GM13976 (cell line): ENCODE results near the gene SPTY2D1.
"Not testable (repeated sequence)": the region's sequence is repeated elsewhere in the genome, so short reads cannot be mapped to it uniquely, and the experiment has no call there.

Experiments
- DNase-seq: peaks from one replicate; pipeline ENCODE4 v3.0.0; 2012; ENCODE audit warnings: low spot score
- in situ Hi-C: fragments of 300-500 bp; cut with MboI; formaldehyde crosslinking; loops from one replicate; pipeline ENCODE4 v1.12.0; 2022; ENCODE audit warnings: low sequenced_read_pairs, mixed read lengths, inconsistent platforms; ENCODE audit not compliant: unreplicated experiment
- TF ChIP-seq, protein P1 (sequence below): IDR thresholded peaks from 2 replicates; pipeline ENCODE4 v1.5.1; 2012; ENCODE audit warnings: borderline replicate concordance, mild to moderate bottlenecking; ENCODE audit not compliant: insufficient read depth; ENCODE audit errors: extremely low read depth, missing control alignments, control extremely low read depth

Gene SPTY2D1, protein sequence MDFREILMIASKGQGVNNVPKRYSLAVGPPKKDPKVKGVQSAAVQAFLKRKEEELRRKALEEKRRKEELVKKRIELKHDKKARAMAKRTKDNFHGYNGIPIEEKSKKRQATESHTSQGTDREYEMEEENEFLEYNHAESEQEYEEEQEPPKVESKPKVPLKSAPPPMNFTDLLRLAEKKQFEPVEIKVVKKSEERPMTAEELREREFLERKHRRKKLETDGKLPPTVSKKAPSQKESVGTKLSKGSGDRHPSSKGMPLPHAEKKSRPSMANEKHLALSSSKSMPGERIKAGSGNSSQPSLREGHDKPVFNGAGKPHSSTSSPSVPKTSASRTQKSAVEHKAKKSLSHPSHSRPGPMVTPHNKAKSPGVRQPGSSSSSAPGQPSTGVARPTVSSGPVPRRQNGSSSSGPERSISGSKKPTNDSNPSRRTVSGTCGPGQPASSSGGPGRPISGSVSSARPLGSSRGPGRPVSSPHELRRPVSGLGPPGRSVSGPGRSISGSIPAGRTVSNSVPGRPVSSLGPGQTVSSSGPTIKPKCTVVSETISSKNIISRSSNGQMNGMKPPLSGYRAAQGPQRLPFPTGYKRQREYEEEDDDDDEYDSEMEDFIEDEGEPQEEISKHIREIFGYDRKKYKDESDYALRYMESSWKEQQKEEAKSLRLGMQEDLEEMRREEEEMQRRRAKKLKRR

DNA sequence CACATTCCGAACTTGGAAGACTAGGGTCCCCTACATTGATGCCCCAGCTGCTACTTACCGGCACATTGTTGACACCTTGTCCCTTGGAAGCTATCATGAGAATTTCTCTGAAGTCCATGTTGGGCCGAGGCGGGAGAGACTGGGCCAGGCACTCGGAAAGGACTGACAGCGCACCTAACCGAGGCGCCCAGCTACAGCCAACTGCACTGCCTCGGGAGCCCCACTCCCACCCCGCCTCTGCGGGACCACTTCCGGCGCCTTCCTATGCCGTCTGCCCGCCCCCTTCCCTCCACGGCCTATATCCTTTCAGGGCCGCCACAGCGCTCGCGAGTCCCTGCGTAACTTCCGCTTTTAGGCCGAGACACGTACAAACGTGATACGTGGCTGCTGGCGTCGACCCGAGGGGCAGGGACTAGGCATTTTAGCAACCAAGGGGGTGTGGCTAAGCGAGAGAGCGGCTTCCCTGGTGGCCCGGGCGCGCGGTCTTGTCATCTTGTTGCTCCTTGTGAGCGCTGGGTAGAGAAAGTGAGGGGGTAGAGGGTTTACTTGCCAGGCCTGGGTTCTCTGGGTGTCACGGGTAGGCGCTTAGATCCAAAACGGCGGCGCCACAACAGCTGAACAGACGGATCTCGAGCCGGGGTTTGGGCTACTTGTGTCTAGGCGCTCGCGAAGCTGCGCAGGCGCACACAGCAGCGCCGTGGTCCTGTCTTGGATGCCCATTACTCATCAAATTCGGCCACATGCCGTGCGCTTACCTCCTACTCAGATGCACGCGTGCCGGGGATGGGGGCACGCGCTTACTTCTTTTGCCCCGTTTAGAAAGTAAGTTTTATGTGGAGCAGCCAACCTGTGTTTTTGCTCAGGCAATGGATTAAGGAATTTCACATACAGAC, at the start of gene SPTY2D1:
Gene SPTY2D1 (minus strand): TSS at position 203 of the 893 bp plus-strand sequence. CDS start 85 bp downstream, at position 118.
- TF ChIP-seq, protein P1, sequence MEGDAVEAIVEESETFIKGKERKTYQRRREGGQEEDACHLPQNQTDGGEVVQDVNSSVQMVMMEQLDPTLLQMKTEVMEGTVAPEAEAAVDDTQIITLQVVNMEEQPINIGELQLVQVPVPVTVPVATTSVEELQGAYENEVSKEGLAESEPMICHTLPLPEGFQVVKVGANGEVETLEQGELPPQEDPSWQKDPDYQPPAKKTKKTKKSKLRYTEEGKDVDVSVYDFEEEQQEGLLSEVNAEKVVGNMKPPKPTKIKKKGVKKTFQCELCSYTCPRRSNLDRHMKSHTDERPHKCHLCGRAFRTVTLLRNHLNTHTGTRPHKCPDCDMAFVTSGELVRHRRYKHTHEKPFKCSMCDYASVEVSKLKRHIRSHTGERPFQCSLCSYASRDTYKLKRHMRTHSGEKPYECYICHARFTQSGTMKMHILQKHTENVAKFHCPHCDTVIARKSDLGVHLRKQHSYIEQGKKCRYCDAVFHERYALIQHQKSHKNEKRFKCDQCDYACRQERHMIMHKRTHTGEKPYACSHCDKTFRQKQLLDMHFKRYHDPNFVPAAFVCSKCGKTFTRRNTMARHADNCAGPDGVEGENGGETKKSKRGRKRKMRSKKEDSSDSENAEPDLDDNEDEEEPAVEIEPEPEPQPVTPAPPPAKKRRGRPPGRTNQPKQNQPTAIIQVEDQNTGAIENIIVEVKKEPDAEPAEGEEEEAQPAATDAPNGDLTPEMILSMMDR, result no peak
- DNase-seq, result peak; percentile 96
- in situ Hi-C loops, result no loop called here

DNA sequence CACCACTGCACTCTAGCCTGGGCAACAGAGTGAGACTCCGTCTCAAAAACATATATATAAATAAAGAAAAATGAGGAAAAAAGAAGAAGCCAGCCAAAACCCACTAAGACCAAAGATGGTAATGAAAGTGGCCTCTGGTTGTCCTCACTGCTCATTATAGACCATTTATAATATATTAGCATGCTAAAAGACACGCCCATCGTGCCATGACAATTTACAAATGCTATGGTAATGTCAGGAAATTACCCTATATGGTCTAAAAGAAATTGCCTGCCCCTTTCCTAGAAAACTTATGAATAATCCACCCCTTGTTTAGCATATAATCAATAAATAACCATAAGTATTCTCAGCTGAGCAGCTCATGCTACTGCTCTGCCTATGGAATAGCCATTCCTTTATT, 48.3 kb upstream of the SPTY2D1 start:
- TF ChIP-seq, protein P1, result no peak
- DNase-seq, result no peak
- in situ Hi-C loops, result no loop called here

DNA sequence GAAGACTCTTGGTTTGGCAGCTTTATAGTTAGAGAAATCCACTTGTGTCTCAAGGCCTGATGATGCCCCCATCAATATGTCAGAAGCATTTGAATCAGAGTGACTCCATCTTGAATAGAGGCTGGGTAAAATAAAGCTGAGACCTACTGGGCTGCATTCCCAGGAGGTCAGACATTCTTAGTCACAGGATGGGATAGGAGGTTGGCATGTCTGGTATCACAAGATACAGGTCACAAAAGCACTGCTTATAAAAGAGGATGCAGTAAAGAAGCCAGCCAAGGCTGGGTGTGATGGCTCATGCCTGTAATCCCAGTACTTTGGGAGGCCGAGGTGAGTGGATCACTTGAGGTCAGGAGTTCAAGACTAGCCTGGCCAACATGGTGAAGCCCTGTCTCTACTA, 47.8 kb upstream of the SPTY2D1 start:
- DNase-seq, in situ Hi-C loops: not testable (repeated sequence)

DNA sequence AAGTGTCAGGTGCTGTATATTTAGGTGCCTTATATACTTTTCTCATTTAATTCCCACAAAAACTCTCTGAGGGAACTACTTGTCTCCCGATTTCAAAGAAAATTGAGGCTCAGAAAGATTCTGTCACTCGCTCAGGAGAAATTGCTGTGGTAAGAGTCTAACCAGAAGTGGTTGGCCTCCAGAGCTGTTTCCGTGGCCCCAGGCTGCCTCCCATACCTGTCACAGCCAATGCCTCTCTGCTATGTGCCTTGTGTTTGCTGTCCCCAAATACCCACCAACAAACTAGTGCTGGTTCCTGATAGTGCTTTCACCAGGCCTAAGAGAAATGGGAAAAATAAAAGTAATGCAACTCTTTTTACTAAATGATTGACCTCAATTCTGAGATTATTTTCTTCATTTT, 43.4 kb upstream of the SPTY2D1 start:
- in situ Hi-C loops, result no loop called here
- DNase-seq, result no peak
- TF ChIP-seq, protein P1, result no peak

DNA sequence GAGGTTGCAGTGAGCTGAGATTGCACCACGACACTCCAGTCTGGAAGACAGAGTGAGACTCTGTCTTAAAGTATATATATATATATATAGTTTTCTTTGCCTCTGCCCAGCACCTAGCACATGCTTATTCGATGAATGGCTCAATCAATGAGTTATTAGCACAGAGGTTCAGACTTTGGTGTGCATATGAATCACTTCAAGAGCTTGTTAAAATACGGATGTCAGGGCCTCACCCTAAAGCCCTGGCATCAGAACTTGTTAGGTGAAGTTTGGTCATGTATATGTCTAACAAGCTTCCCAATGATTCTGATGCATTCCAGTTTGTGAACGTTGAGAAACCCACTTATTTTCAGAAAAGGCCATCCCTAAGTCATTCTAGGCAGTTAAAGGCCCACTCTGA, 42.7 kb upstream of the SPTY2D1 start:
- no peak for DNase-seq

DNA sequence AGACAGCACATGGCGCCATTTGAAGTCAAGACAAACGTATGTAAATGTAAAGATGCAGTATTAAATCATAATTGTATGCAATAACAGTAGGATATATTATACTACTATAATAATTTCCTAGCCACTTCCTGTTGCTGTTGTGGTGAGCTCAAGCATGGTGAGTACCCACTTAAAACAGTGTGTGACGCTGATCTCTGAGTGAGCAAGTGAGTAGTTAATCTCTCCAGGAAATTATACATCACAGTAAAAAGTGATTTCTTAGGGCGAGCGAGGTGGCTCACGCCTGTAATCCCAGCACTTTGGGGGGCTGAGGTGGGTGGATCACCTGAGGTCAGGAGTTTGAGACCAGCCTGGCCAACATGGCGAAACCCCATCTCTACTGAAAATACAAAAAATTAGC, 38.1 kb upstream of the SPTY2D1 start:
- DNase-seq, in situ Hi-C loops: not testable (repeated sequence)

More for the DNA sequence above, 42.7 kb upstream of the SPTY2D1 start:
- in situ Hi-C loops, result no loop called here
- TF ChIP-seq, protein P1, result no peak

DNA sequence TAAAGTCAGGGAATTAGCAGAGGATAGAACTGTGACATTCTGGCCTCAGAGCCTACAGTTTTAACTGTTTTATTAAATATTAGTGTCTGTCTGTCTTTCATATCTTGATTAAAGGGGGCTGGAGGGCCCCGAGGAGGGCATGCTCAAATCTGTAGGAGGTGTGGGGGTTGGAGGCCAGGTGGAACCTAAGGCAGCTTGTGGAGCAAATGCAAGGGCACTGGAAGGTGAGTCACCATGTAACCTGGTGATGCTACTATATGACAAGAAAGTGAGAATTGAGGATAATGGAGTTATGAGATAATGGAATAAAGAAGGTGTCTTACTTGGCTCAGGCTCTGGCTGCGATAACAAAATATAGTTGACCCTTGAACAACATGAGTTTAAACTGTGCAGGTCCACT, 37.1 kb upstream of the SPTY2D1 start:
- in situ Hi-C loops, result no loop called here
- DNase-seq, result no peak
- TF ChIP-seq, protein P1, result no peak
